Measurements from ENCODE around the gene TSACC. TPM values are rescaled to one million over a fixed set of nuclear protein-coding genes. Genes with fewer than 3 reads are reported as not detected.
A peak's percentile ranks its signal among the peaks of the same experiment; 100 is the strongest.

TSACC gene
- total and polyA plus RNA-seq, 10 of the 15 experiments (the other 5 are each of a cell fraction or from before 2014, with no cell fraction given), result 0.25 to 2.8 (median 0.92) TPM; not detected in 4

- Histone ChIP-seq H3K9ac (ENCODE audit: control insufficient read depth, insufficient read depth, low read length) (no peak overlapping the region), H2AFZ (ENCODE audit: control insufficient read depth, low read depth, low read length) (no peak overlapping the region), H3K36me3 (ENCODE audit: control insufficient read depth in 2 of 2, insufficient read depth in 2 of 2, low read length in 1 of 2) (no peaks in the 10 kb centered on the region), H3K4me1 (ENCODE audit: control insufficient read depth, insufficient read depth, low read length) (no peaks in the 10 kb centered on the region), H3K9me3 (replicated peaks; ENCODE audit: control insufficient read depth, insufficient read depth, low read length) (no peaks in the 10 kb centered on the region), H3K27me3 (replicated peaks in 1 of 2; ENCODE audit: control insufficient read depth in 2 of 2, insufficient read depth in 2 of 2, low read length in 1 of 2) (peaks cover 2 to 5% of the 10 kb centered on the region in 2 experiments), H3K4me2 (ENCODE audit: control insufficient read depth, insufficient read depth) (no peak overlapping the region), H3K27ac (ENCODE audit: control insufficient read depth, insufficient read depth) (no peak overlapping the region), H3K79me2 (ENCODE audit: control insufficient read depth, insufficient read depth, low read length) (no peaks in the 10 kb centered on the region), H4K20me1 (ENCODE audit: control insufficient read depth, insufficient read depth) (no peaks in the 10 kb centered on the region), H3K4me3 (no peak overlapping the region)
- intact Hi-C loops (cut with micrococcal nuclease; ENCODE audit: unreplicated experiment) (no loop called here), in situ Hi-C loops (cut with MboI) (loop anchor here (5.0 kb wide), 1 partner anchor 59 kb away; no protein-coding TSS in a partner anchor)
- TF ChIP-seq SMARCA5 (IDR thresholded peaks at IDR 0.05) (peak; percentile 68; the same call in 1 of the 2 replicates), ZNF24 (IDR thresholded peaks at IDR 0.05) (peak; percentile 80), CHD2 (IDR thresholded peaks at IDR 0.05; ENCODE audit: borderline replicate concordance, low read depth, low read length) (no peak), MAX (IDR thresholded peaks at IDR 0.05; ENCODE audit: low read depth, low read length) (peak; percentile 28; the same call in 1 of the 2 replicates), YY1 (IDR thresholded peaks at IDR 0.05; ENCODE audit: low read depth, low read length) (peak; percentile 63; the same call in 1 of the 2 replicates), SMC3 (IDR thresholded peaks at IDR 0.05; ENCODE audit: borderline replicate concordance, low read length) (peak; percentile 78), CHD4 (IDR thresholded peaks at IDR 0.05) (no peak), CTCF (IDR thresholded peaks at IDR 0.05 in 2 of 3, conservative IDR thresholded peaks at IDR 0.05 in 1 of 3; ENCODE audit: control insufficient read depth in 2 of 3, extremely low read depth in 1 of 3, insufficient read depth in 1 of 3, low read depth in 3 of 3, low read length in 3 of 3) (peak; percentile 92 to 98 (median 93)), RAD21 (IDR thresholded peaks at IDR 0.05; ENCODE audit: insufficient read depth, low read depth, low read length) (peak; percentile 91), ZNF622 (IDR thresholded peaks at IDR 0.05) (no peak)
- no TSS peak for BruUV-seq (replicated peaks)
- WGBS (ENCODE audit: insufficient coverage, insufficient replicate concordance, low lambda C conversion rate, missing lambda C conversion rate), result 24% methylated on average over 9 of the region's 9 CpGs
- ChIA-PET POLR2A (interaction anchor here (0.6 kb wide), 1 partner anchor 220 kb away, joined by 4 read pairs; no protein-coding TSS in a partner anchor), RAD21 (ENCODE audit: unreplicated experiment) (interaction anchor here (6.3 kb wide), 1 partner anchor 63 kb away, joined by 162 read pairs; no protein-coding TSS in a partner anchor), SMC1A (ENCODE audit: uncharacterized antibody, unreplicated experiment) (interaction anchor here (5.4 kb wide), 1 partner anchor 64 kb away, joined by 149 read pairs; no protein-coding TSS in a partner anchor), CTCF (interaction anchor here (0.8 to 7.8 kb wide), 11 partner anchors 9 to 232 kb away, joined by 3 to 468 read pairs (median 4); partner anchors contain the start of gene NAXE)
- ATAC-seq (peak; percentile 98), DNase-seq (ENCODE audit: low read depth, low spot score) (no peak), FAIRE-seq (peak; percentile 61)
These were observed 44.7 kb downstream of the TSACC start for GRCh38 chr1:156383023-156383422.

Data from GM12878 (cell line).